ENCODE results near the gene TMEM184A. TPM values are rescaled to one million over a fixed set of nuclear protein-coding genes. Genes with fewer than 3 reads are reported as not detected.

Gene TMEM184A
- total RNA-seq, 4 donors from 2014 or later = 0.23 to 0.42 TPM; not detected in 2

DNA sequence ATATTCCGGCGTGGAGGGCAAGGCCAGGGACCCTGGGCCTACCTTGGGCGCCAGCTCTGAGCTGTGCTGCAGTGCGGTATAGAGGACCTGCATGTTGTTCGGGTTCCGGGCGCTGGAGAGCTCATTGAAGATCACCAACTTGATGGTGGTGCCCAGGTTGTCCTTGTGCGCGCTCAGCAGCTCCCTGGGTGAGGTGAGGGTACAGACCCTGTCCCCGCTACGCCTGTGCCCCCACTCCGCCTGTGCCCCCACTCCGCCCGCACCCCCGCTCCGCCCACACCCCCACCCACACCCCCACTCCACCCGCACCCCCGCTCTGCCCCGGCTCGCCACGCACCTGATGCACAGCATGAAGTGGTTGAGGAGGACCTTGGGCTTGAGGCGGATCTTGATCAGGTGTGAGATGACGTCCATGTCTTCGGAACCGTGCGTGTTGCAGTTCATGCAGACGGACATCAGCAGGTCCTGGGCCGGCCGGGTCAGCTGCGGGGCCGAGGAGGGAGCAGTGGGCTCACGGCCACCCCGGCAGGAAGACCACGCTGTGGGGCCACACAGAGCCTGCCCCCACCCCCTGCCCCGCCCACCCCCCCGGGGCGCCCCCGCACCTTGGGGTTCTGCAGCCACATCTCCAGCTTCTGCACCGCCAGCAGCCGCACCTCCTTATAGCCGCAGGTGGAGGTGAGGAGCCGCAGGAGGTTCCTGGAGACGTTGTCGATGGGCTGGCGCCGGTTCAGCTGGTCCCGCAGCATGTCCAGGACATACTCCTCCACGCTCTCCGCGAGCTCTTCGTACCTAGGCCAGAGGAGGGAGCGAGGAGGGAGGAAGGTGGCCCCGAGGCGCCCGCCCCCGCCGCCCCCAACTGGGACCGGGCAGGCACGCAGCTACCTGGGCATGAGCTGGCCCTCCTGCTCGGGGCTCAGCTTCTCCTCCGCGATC is 57.4 kb downstream of the TMEM184A start:
- DNase-seq (ENCODE audit: extremely low spot score) = no peak
- no peaks in the 10 kb centered on the region for H3K27me3 ChIP-seq
- no peak overlapping the region for H3K27ac ChIP-seq (replicated peaks in 1 of 4)
- intact Hi-C loops (cut with DNase I) = no loop called here
- no peaks in the 10 kb centered on the region for H3K9me3 ChIP-seq
- WGBS = 94% methylated on average over 22 of the region's 62 CpGs
- H3K4me3 ChIP-seq = no peak overlapping the region
- H3K4me1 ChIP-seq = peaks cover 20 to 26% (median 24%) of the 10 kb centered on the region in 4 donors
- H3K36me3 ChIP-seq = peaks cover 56 to 94% (median 93%) of the 10 kb centered on the region in 4 donors
- TF ChIP-seq EP300 (IDR thresholded peaks at IDR 0.05) (no peak), POLR2AphosphoS5 (IDR thresholded peaks at IDR 0.05) (no peak), POLR2A (IDR thresholded peaks at IDR 0.05; ENCODE audit: low read depth) (no peak)
- TF ChIP-seq, protein P1, sequence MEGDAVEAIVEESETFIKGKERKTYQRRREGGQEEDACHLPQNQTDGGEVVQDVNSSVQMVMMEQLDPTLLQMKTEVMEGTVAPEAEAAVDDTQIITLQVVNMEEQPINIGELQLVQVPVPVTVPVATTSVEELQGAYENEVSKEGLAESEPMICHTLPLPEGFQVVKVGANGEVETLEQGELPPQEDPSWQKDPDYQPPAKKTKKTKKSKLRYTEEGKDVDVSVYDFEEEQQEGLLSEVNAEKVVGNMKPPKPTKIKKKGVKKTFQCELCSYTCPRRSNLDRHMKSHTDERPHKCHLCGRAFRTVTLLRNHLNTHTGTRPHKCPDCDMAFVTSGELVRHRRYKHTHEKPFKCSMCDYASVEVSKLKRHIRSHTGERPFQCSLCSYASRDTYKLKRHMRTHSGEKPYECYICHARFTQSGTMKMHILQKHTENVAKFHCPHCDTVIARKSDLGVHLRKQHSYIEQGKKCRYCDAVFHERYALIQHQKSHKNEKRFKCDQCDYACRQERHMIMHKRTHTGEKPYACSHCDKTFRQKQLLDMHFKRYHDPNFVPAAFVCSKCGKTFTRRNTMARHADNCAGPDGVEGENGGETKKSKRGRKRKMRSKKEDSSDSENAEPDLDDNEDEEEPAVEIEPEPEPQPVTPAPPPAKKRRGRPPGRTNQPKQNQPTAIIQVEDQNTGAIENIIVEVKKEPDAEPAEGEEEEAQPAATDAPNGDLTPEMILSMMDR (IDR thresholded peaks at IDR 0.05) = no peak

DNA sequence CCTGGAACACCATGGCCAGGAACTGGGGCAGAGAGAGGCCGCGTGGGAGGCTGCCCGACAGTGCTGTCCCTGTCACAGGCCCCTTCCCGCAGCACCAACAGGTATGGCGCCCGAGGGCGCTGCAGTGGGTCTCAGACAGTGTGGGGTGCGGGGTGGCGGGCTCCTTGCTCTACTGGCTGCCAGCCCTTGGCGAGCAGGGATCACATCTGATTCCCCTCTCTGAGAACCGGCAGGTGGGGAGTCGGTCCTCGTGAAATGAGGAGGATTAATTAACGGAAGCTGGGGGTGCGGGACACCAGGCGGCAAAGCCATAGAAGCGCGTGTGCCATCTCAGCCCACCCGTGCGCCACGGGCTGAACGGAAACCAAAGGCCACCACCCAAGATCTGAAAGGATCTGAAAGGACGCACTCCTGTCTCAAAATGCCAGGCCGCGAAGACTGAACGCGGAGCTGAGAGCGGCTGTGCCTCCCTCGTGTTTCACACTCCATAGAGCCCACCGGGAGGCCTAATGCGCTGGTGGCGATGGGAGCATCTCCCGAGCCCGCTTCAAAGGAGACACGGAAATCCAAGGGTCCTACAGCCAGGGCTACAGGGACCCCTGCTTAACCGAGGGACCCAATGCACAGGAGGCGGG is 58.6 kb downstream of the TMEM184A start:
- no peak overlapping the region for H3K27ac ChIP-seq (replicated peaks in 1 of 4)
- H3K4me1 ChIP-seq = peaks cover 7 to 14% (median 12%) of the 10 kb centered on the region in 4 donors
- no peak overlapping the region for H3K4me3 ChIP-seq
- 87% methylated on average over 30 of the region's 37 CpGs for whole genome bisulfite sequencing
- peaks cover 58 to 100% (median 99%) of the 10 kb centered on the region in 4 donors for H3K36me3 ChIP-seq
- H3K9me3 ChIP-seq = no peaks in the 10 kb centered on the region
- H3K27me3 ChIP-seq = no peaks in the 10 kb centered on the region
- TF ChIP-seq, protein P1 (IDR thresholded peaks at IDR 0.05) = no peak
- intact Hi-C loops (cut with DNase I) = no loop called here
- no peak for DNase-seq (ENCODE audit: extremely low spot score)

DNA sequence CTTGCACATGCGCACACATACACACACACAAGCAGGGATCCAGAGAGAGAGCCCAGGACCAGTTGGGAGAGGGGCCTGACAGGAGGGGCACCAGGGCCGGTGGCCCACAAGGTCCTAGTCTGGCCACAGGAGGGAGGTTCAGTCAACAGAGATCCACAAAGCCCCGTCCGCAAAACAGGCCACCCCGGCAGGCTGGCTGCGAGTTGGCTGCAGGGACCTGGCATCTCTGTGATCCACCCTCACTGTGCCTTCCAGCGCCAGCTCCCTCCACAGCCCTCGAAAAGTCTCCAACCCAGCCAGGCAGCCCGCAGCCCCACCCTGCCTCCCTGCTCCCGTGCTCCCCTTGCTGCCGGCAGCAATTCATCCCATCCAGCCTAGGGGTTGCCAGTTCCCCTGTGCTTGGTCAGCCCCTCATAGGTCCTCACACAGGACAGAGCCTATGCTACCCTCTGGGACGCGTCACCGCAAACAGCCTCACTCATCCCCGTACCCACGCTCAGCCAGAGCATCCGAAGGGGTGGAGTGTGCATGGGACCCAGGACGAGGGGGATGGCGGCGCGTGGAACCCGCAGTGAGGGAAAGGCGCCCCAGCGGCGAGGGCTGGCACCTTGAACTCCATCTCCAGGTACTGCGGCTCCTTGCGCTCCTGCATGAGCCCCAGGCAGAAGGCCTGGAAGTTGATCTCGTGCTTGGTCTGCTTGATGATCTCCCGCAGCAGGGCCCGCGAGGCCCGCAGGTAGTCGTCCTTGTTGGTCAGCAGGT is 59.3 kb downstream of the TMEM184A start:
- peaks cover 58 to 100% (median 99%) of the 10 kb centered on the region in 4 donors for H3K36me3 ChIP-seq

DNA sequence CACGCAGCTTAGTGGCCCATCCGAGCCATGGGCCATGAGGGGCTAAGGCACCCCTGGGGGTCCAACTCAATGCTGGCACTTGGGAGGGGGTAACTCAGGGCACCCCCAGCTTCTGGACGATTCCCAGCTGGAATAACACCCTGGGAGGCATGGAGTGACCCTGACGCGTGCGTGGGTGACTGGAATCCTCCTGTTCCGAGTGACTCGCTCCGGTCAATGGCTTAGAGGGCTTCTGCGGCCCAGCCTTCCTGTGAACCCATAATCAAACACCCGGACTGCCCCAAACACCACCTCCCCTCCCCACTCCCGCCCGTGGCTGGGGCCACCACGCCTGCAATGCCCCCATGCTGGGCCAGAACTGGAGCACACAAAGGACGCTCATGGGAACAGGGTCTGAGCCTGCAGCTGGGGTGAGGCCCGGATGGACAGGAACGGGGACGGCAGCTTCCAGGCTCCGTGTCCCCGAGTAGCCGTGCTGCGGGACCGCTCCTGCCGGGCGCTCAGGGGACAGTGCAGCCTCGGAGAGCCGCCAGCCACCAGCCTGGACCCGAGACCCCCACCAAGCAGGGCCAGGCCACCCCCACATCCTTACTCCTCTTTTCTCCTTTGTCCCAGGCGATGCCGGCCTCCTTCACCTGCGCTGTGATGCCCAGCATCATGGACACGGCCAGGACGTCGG is 60.3 kb downstream of the TMEM184A start:
- TF ChIP-seq, protein P1 (IDR thresholded peaks at IDR 0.05) = no peak
- no peak for TF ChIP-seq POLR2AphosphoS5 (IDR thresholded peaks at IDR 0.05)
- TF ChIP-seq POLR2A (IDR thresholded peaks at IDR 0.05; ENCODE audit: low read depth) = no peak
- no peak for TF ChIP-seq EP300 (IDR thresholded peaks at IDR 0.05)
- Histone ChIP-seq H3K4me3 (no peak overlapping the region), H3K36me3 (peaks cover 58 to 100% (median 99%) of the 10 kb centered on the region in 4 donors), H3K4me1 (no peaks in the 10 kb centered on the region), H3K27ac (replicated peaks in 1 of 4) (no peak overlapping the region), H3K27me3 (no peaks in the 10 kb centered on the region), H3K9me3 (no peaks in the 10 kb centered on the region)
- intact Hi-C loops (cut with DNase I) = no loop called here
- no peak for DNase-seq (ENCODE audit: extremely low spot score)
- 83% methylated on average over 7 of the region's 34 CpGs for WGBS

More for the DNA sequence above, 59.3 kb downstream of the TMEM184A start:
- H3K4me3 ChIP-seq = no peak overlapping the region
- no peaks in the 10 kb centered on the region for H3K27me3 ChIP-seq
- peaks cover under 1 to 7% (median 5%) of the 10 kb centered on the region in 4 donors for H3K4me1 ChIP-seq
- H3K27ac ChIP-seq (replicated peaks in 1 of 4) = no peak overlapping the region
- 94% methylated on average over 20 of the region's 33 CpGs for WGBS
- DNase-seq (ENCODE audit: extremely low spot score) = no peak
- no peaks in the 10 kb centered on the region for H3K9me3 ChIP-seq
- intact Hi-C loops (cut with DNase I) = no loop called here
- TF ChIP-seq, protein P1 (IDR thresholded peaks at IDR 0.05) = no peak
- TF ChIP-seq POLR2AphosphoS5 (IDR thresholded peaks at IDR 0.05) = no peak
- TF ChIP-seq POLR2A (IDR thresholded peaks at IDR 0.05; ENCODE audit: low read depth) = no peak
- no peak for TF ChIP-seq EP300 (IDR thresholded peaks at IDR 0.05)

Data from esophagus muscularis mucosa (tissue), 4 donors.